GM12865 (cell line): ENCODE results near the gene DYNLT4.
"Not testable (repeated sequence)": the region's sequence is repeated elsewhere in the genome, so short reads cannot be mapped to it uniquely, and the experiment has no call there.

Source experiments
- DNase-seq: peaks from one replicate; pipeline ENCODE4 v3.0.0; 2010; ENCODE audit warnings: low read depth
- H3K4me3 ChIP-seq: 2 replicates; pipeline ENCODE4 v1.5.1; 2011; ENCODE audit warnings: mild to moderate bottlenecking, low read depth, low read length, control low read depth
- TF ChIP-seq, protein P1 (sequence below): IDR thresholded peaks from 2 replicates; pipeline ENCODE4 v1.5.1; 2011; ENCODE audit warnings: low read length, control low read depth, low read depth, inconsistent platforms; ENCODE audit not compliant: insufficient read depth; ENCODE audit errors: missing control alignments

Gene DYNLT4

DNA sequence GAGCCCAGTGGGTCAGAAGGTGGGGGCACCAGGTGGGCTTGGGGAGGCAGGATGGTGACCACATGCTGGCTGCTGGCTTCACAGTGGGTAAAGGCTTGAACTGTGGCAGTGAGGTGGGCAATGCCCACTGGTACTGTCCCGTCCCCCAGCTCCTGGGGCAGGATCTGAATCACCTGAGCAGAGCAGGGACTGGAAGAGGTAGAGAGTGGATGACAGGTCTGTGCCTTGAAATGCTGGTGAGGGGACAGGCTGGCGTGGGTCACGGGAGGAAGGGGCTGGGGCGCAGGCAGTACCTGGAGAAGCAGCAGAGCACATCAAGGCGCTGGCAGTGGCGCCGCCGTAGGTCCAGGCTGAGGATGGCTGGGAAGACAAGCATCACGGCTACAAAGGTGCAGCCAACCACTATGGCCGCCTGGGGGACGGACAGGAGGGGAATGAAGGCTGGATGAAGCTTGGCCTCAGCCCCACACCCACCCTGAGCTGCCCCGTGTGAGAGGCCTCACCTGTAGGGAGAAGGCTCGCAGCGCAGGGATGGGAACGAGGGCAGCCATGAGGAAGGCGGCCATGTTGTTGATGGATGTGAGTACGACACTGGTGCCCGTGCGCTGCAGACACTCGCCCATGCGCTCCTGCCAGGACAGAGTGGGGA, 21.0 kb upstream of the DYNLT4 start:
- H3K4me3 ChIP-seq, result no peak overlapping the region
- no peak for DNase-seq
- TF ChIP-seq, protein P1, sequence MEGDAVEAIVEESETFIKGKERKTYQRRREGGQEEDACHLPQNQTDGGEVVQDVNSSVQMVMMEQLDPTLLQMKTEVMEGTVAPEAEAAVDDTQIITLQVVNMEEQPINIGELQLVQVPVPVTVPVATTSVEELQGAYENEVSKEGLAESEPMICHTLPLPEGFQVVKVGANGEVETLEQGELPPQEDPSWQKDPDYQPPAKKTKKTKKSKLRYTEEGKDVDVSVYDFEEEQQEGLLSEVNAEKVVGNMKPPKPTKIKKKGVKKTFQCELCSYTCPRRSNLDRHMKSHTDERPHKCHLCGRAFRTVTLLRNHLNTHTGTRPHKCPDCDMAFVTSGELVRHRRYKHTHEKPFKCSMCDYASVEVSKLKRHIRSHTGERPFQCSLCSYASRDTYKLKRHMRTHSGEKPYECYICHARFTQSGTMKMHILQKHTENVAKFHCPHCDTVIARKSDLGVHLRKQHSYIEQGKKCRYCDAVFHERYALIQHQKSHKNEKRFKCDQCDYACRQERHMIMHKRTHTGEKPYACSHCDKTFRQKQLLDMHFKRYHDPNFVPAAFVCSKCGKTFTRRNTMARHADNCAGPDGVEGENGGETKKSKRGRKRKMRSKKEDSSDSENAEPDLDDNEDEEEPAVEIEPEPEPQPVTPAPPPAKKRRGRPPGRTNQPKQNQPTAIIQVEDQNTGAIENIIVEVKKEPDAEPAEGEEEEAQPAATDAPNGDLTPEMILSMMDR, result no peak

DNA sequence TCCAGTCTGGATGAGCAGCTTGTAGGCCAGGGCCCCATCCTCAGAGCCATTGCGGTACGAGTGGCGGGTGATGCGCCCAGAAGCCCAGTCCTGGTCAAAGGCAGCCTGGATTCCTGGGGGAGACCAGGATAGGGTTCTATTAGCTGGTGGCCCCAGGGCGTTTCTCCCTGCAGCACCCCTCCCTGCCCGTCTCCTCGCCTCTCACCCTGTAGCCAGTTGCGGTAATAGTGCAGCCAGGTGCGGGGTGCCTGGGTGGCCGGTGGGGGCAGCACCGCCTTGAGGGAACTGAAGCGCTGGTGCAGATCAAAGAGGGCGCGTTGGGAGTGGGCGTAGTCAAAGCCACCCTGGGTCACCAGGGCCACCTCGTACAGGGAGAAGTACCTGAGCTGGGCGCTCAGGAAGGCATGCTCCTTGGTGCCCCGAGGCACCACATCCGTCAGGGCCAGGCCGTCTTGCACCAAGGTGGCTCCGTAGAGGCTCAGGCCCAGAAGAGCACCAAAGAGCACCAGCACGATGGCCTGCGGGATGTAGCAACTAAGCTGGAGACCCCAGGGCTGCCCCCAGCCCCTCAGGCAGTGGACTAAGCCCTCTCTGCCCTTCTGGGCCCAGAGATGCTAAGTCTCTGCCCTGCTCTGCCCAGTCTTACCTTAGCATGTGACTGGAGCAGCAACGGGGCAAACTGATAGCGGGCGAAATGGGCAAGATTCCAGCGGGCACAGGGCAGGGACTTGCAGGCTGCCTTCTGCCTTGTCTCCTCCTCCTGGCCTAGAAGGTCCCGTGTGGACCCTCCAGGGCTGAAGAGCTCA, 20.2 kb upstream of the DYNLT4 start:
- DNase-seq, result no peak

DNA sequence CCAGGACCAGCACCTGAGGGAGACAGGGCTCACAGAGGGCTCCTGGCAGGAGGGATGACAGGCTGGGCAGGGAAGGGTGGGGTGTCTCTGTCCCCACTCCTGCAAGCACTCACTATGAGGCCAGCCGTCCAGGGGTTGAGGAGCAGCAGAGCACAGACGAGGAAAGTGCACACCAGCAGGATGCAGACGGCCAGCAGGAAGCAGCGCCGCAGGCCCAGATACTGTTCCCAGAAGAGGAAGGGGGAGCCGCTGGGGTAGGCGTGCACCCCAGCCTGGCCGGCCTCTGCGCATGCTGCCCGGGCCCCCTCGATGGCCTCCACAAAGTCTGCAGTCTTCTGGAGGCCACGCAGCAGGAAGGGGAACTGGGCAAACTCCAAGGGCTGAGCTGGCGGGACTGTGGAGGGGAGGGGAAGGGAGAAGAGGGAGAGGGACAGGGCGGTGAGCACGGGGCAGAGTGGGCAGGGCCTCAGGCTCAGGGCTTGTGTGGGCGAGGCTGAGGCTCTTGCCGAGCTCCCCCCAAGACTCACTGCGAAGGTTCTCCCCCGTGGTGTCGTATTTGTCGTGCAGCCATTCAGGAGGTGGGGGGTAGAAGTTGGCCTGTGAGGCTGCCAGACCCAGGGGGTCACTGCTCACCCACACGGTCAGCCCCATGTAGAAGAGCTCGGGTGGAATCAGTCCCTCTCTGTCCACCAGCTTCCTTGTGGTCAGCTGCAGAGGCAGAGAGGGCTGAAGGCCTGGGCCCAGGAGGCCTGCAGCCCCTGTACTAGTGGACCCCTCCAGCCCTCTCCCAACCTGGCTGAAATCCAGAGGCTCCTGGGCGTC, 19.4 kb upstream of the DYNLT4 start:
- H3K4me3 ChIP-seq, result no peak overlapping the region
- TF ChIP-seq, protein P1, result no peak
- DNase-seq, result no peak

More for the DNA sequence above, 20.2 kb upstream of the DYNLT4 start:
- H3K4me3 ChIP-seq, result no peak overlapping the region
- TF ChIP-seq, protein P1, result peak; percentile 18

DNA sequence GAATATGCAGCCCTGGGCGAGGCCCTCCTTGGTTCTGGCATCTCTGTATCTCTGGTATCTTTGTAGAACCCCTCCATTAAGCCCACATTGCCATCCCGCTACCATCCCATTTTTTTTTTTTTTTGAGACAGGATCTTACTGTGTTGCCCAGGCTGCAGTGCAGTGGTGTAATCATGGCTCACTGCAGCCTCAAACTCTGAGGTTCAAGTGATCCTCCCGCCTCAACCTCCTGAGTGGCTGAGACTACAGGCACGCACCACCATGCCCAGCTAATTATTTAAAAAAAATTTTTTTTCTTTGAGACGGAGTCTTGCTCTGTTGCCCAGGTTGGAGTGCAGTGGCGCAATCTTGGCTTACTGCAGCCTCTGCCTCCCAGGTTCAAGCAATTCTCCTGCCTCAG, 17.2 kb upstream of the DYNLT4 start:
- not testable (repeated sequence) for DNase-seq

DNA sequence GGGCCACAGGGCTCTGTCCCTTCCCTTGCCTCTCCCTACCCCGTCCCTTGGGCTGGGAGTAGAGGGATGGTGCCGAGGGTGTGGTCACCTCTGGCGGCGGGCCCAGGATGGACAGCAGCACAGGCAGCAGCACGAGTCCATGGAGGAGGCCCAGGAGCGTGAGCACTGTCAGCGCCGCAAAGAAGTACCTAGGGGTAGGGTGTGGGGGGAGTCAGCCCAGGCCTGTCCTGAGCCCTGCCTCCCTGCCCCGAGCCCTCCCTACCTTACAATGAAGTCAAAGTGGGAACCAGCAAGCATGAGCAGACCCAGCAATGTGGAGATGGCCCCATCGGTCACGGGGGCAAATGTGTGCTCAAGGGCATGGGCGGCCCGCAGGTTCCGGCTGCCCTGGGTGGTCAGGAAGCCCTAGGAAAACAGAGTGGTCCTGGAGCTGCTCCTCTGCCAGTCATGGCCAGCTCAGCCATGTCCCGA, 15.9 kb upstream of the DYNLT4 start:
- DNase-seq, result no peak
- H3K4me3 ChIP-seq, result no peak overlapping the region
- TF ChIP-seq, protein P1, result no peak

More for the DNA sequence above, 17.2 kb upstream of the DYNLT4 start:
- not testable (repeated sequence) for H3K4me3 ChIP-seq

DNA sequence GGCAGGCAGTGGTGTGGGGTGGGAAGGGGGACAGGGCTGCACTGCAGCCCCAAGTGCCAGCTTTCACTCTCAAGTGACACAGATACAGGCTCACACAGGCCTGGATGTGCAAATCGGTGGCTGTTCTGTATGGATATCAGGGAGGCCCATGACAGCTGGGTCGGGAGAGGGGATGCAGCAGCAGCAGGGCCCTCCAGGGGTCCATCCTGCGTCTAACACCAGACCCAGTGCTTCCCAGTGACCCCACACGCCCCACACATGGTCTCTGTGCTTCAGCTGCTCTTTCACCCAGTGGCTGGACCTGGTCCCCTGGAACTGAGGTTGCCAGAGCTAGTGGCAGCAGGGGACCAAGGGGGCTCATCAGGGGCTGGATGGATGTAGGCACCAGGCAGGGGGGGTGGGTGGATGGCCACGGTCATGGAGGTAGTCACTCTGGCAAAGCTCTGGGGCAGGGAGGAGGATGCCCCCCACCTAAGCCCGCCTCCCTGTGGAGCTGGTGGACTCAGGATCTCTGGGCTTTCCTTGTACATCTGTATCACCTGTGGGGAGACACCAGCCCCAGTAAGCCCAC, 15.1 kb upstream of the DYNLT4 start:
- H3K4me3 ChIP-seq, result no peak overlapping the region
- DNase-seq, result no peak
- TF ChIP-seq, protein P1, result no peak
